ELF-1 (cell line): Measurements from ENCODE around the gene FXYD3.
A peak's percentile ranks its signal among the peaks of the same experiment; 100 is the strongest.

ENCODE experiments used
- DNase-seq: peaks from one replicate; pipeline ENCODE4 v3.0.0-alpha.2; 2016; ENCODE audit warnings: low read depth, low spot score

Gene FXYD3

DNA sequence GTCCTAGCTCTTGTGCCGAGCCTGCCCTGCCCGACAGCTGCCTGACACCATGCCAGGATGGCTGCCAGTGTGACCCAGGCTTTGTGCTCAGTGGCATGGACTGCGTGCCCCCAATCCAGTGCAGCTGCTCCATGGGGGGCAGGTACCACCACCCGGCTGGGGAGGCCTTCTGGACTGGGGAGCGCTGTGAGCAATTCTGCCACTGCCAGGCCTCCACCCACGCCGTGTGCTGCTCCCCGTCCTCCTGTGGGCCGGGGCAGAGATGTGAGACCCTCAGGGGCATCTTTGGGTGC lies 9.4 kb upstream of the FXYD3 start:
- no peak for DNase-seq

DNA sequence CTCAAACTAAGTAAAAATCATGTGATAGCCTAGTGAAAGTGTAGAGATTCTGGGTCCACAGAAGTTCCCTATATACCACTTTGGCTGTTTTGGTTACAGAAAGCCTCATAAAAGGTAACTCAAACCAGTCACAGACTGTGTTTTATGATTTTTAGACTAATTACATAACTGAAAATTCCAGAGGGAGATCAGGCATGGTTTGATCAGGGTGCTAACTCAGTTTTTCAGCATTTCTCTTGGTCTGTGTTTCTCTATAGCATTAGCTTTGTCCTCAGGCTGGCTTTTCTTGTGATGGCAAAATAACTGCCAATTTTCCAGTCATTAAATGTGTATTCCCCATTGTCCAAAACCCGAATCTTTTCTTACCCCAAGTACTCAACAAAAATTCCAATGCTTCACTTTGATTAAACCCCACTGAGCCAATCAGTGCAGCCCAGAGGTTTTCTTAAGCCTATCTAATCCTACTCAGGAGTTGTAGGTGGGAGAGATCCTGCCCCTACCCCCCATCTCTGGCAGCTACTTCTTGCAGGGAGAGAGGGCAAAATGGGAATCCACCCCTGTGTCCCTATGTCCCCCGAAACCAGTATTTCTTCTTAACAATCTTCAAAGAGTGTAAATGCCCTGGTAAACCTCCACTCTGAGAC lies 8.6 kb upstream of the FXYD3 start:
- no peak for DNase-seq

DNA sequence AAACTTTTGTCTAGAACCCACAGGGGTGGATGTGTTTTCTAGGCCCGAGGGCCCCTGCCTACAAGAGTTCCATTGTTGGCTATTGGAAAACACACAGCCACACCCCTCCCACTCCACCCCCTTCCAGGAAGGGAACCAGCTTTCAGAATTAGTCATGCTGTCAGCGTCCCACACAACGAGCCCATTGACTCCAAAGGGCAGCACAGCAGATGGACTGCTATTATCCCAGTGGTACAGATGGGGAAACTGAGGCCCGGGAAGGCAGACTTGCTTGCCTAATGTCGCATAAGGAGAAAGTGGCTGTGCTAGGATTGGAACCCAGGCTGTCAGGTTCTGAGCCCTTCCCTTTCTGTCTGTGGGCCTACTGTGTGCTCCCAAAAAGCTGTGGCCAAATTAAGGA lies 8.1 kb upstream of the FXYD3 start:
- DNase-seq: peak; percentile 77

DNA sequence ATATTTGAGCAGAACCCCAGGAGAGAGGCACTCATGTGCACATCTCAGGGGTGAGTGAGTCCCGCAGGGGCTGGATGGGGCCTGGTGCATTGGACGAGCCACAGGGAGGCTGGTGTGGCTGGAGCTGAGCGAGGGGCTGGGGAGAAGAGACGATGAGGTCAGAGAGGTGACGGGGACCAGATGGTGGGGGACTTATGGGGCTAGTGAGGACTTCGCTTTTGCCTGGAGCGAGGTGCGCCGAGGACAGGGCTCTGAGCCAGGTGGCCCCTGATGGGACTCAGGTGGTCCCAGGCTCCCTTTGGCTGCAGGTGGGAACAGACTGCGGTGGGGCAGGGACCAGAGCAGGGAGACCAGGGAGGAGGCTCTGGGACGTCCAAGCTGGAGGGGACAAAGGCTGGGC lies 6.9 kb upstream of the FXYD3 start:
- no peak for DNase-seq

DNA sequence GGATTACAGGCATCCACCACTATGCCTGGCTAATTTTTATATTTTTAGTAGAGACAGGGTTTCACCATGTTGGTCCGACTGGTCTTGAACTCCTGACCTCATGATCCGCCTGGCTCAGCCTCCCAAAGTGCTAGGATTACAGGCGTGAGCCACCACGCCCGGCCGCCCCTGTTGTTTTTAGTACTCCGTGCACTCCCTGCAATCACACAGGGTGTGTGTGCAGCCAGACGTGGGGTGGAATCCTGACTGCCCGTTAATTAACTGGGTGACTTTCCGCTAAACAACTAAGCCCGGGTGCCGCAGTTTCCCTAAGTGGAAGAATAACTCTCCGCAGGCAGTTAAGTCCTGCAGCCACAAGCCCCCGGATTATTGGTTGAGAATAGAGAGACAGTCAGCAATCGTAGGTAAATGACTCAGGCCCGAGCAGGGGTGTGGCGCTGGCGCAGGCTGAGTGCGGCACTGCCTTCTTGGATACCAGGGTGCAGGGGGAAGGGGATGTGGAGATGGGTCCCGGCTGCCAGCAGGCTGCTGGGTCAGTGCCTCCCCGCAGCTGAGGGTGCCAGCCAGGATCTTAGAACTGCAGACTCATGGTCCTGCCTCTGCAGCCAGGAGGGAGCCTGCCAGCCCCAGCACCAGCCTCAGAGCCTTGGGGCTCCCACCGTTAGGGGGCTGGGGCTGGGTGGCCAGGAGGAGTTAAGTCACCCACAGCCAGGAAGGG lies 6.1 kb upstream of the FXYD3 start:
- no peak for DNase-seq

DNA sequence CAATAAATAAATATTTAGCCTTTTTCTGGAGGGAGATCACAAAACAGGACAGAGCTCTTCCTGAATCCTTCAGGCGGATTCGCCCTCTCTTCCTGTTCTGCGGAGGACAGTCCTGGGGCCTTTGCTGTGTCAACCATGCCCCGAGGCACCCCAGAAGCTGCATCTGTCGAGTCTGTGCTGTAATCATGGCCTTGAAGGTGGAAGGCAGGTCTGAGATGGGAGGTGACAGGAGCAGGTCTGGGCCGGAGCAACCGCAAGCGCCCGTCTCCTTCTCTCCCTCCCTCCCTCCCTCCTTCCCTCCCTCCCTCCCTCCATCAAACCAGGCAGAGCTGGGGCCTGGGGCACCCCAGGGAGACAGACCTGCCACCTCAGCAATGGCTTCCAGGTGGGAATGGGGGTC lies 4.6 kb upstream of the FXYD3 start:
- DNase-seq: no peak

DNA sequence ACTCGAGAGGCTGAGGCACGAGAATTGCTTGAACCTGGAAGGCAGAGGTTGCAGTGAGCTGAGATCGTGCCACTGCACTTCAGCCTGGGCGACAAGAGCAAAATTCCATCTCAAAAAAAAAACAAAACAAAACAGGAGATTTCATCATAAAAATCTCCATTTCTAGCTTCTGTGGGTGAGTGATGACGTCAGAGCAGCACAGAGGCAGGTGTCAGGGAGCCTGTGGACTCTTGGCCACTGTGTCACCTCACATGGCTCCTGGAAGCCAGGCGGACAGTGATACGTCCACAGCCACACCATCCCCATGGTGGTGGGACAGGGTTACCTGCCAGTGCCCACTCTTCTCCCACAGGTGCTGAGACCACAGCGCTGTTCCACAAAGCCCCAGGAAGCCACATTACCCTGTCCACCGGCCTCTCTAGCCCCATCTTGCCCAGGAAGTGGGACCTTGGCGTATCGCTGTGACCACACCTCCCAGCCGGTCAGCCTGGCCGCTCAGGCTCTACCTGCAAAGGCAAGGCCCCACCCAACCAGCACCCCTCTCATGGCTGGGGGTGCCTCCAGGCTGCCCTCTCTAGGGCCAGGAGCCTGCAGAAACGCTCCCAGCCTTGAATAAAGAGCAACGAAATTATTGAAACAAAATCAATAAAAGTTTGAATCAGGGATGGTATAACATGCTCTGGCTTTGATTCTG lies 2.5 kb upstream of the FXYD3 start:
- DNase-seq: no peak

DNA sequence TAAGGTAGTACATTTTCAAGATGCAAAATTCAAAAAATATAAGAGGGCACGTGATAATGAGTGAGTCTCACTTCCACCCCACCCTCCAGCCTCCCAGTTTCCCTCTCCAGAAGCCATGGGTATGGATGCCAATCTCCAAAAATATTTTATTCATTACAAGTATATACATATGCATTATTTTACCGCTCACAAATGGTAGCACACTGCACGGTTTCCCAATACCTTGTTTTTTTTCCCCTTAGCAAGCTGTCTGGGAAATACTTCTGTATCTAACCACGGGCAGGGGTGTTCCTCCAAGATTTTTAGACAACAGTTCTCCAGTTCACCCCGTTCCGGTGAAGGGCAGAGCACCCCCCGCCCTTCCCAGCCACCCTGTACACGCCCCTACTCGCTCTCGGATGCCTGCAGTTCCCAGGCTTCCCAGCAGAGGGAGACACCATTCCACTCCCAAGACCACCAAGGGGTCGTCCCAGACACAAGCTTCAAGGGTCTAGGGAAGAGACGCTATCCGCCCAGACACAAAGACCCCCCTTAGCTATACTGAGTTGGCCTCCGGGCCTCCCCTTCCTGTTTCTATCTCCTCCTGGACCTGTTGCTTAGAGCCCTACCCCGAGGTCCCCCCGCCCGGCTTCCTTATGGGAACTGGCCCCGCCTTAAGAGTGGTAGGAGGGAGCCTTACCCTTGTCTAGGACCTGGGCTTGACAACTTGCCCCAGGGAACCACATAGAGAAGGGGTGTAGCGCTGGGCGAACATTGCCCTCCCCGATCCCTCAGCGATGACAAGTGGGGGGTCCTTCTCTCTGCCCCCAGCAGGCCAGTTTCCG lies 1.1 kb upstream of the FXYD3 start:
- DNase-seq: peak; percentile 94

DNA sequence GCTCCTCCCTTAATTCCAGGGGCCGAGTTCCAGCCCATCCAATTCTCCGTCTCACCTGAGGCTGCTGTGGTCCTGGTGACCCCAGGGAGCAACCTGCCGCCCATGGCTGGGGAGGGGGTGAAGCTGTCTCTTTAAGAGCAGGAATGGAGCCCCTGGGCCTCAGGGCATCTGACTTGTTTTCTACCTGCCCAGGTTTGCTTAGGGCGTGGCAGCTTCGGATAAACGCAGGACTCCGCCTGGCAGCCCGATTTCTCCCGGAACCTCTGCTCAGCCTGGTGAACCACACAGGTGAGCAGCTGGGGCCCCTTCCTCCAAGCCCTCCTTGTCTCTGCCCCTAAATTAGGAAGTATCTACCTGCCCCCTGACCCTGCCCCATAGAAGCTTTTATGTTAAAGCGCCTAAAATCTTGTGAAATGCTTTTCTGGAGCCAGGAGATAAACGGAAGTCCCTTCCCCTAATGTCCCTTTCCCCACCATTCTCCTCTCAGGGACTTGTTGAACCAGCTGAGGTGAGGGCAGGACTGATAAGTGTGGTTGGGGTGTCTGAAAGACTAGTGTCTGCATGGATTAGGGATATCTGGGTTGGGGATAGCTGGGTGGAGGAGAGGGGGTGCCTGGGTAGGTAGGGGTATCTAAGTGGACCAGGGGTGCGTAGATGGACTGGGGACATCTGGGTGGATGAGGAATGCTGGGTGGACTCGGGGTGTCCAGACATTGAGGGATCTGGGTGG lies 614 bp downstream of the FXYD3 start:
- DNase-seq: peak; percentile 43

DNA sequence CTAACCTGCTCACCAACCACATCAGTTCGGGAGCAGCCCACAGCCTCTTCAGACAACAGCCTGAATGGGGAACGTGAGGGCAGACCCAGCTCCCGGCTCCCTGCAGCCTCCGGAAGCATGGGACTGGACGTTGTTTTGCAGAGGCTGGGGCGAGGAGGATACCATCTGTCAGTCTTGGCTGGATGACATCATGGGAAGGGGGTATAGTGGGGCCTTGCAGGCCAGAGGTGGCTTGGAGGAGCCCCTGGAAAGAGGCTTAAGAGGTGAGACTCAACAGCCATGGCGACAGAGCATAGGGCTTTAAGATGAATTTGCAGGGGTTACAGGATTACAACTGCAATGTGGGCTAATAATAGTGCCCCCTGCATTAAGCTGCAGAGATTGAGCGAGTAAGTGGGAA lies 1.5 kb downstream of the FXYD3 start:
- no peak for DNase-seq

DNA sequence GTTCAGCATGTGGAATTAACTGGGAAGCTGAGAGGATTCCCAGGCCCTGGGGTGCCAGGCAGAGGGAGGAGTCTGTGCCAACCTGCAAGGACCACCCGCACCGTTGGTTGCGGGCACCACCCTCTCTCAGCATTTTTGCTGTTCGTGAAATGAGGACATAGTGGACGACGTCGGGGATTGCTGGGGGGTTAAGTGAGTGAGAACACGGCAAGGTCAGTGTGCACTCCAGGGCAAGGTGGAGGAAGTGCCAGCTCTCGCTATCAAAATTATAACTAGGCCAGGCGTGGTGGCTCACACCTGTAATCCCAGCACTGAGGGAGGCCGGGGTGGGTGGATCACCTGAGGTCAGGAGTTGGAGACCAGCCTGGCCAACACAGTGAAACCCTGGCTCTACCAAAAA lies 2.2 kb downstream of the FXYD3 start:
- DNase-seq: no peak

DNA sequence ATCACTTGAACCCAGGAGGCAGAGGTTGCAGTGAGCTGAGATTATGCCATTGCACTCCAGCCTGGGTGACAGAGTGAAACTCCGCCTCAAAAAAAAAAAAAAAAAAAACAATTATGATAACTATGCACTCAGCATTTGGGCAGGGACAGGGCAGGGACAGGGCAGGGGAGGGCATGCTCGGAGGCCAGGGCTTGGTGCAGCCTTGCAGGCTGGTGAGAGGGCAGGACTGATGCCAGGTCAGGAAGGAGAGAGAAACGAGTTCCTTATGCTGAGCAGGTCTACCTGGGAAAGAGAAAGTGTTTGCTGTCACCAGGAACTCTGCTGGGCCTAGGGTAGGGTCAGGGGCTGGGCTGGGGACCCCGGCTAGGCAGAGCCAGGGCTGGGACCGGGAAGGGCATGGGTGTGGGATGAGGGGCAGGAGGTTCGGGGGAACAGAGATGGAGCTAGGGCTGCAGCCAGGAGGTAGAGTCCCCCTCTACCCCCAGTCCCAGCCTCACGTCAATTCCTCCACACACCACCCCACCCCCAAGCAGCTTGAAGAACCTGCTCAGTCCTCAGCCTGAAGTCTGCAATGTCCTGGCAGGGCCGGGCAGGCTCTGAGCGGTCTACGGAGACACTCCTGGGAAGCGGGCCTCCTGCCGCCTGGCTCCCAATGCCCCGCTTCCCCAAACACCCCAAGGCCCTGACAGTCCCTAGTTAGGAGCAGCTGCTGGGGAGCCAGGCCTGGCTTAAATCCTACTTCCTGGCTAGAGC lies 2.8 kb downstream of the FXYD3 start:
- no peak for DNase-seq

DNA sequence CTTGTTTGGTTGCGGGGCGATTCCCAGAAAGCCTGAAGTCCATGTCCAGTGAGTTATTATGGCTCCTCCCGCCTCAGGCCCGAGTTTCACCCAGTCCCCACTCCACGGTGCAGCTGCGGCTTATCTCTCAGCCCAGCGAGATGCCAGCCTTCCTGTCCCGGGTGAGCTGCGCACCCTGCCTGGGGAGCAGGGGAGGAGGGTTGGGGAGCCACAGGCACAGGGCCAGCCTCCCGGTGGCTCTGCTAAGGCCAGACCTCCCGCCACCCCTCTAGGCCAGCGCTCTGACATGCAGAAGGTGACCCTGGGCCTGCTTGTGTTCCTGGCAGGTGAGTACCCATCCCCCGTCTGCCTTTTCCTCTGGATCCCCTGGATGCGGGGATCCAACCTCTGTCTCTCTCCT lies 3.5 kb downstream of the FXYD3 start:
- no peak for DNase-seq

DNA sequence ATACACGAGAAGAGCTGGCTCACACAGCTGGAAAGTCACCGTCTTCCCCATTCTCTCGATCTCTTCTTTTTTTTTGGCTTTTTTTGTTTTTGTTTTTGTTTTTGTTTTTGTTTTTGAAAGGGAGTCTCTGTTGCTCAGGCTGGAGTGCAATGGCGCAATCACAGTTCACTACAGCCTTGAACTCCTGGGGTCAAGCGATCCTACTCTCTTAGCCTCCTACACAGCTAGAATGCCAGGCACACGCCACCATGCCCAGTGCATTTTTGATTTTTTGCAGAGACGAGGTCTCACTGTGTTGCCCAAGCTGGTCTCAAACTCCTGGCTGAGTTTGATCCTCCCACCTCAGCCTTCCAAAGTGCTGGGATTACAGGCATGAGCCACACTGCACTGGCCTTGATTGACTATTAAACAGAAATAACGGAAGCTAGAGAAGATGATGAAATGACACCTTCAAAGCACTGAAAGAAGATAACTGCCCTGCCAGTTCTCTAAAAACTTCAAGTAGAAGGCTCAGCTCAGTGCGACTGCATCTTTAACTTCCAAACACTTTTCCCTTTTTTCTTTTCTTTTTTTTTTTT lies 4.0 kb downstream of the FXYD3 start:
- DNase-seq: no peak

DNA sequence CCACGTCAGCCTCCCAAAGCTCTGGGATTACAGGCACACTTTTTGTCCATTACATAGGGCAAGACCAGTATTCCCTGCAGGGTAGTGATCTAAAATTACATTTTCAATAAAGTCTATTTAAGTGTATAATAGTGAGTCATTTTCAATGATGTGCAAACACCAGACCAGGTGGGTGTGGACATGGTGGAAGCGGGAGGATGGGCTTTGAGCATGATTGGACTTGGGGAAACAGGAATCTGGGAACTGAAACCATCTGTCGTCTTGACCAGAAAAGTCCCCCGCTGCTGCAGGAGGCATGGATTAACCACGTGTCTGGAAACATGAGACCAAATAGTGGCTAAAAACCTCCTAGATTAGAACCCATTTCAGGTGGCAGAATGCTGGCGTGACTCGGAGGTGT lies 4.9 kb downstream of the FXYD3 start:
- no peak for DNase-seq

DNA sequence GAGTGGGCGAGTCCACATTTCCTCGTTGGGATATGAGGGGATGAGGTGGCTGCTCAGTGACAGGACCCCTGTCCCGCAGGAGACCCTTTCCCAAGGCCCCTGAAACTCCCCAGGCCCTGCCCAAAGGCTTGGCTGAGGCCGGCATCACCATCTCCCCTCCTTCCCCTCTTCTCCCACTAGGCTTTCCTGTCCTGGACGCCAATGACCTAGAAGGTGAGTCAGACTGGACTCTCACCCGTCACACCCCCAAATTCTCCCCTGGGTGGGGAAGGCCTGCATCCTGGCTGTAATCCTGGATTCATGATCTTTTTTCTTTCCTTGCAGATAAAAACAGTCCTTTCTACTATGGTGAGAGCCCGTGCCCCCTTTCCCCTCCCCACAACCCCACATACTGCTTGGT lies 5.3 kb downstream of the FXYD3 start:
- DNase-seq: no peak

DNA sequence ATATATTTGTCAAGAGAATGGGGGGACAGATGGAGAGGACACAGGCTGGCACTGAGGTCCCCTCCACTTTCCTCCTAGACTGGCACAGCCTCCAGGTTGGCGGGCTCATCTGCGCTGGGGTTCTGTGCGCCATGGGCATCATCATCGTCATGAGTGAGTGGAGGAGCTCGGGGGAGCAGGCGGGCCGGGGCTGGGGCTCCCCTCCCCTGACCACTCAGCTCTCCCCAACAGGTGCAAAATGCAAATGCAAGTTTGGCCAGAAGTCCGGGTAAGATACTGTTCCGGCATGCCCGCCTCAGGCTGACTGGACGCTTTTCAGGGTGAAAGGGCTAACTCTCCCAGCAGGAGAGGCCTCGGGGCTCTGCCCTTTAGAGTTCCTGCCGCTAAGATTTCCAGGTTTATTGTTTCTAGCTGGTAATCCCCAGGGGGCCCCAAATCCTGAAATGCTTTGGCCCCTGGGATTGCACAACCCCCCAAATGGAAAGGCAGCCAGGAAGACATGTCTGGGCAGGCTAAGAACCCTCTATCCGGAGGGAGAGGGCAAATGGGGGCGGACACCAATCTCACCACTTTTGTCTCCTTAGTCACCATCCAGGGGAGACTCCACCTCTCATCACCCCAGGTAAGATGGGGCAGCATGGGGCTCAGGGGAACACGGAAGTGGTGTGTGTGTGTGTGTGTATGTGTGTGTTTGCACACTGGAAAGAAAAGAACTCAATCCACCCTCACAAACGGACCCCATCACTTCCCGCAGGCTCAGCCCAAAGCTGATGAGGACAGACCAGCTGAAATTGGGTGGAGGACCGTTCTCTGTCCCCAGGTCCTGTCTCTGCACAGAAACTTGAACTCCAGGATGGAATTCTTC lies 7.3 kb downstream of the FXYD3 start:
- no peak for DNase-seq

DNA sequence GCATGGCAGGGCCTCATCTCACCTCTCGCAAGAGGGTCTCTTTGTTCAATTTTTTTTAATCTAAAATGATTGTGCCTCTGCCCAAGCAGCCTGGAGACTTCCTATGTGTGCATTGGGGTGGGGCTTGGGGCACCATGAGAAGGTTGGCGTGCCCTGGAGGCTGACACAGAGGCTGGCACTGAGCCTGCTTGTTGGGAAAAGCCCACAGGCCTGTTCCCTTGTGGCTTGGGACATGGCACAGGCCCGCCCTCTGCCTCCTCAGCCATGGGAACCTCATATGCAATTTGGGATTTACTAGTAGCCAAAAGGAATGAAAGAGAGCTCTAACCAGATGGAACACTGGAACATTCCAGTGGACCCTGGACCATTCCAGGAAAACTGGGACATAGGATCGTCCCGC lies 8.0 kb downstream of the FXYD3 start:
- DNase-seq: no peak
